IMR-90 (cell line): ENCODE results near the gene KATNAL2. TPM values are rescaled to one million over a fixed set of nuclear protein-coding genes. Genes with fewer than 3 reads are reported as not detected.

Experiments used
- ATAC-seq: fragments of 200-7000 bp; cut with Tn5 transposase; 2 replicates; pipeline ENCODE4 v1.9.1; 2020; ENCODE audit warnings: low read depth, mild to moderate bottlenecking, moderate library complexity
- BruUV-seq: library from RNA; stranded (reverse); fragments of 400-500 nt; replicated peaks from 2 replicates; lab custom pipeline; 2021; lab: Mats Ljungman, UMichigan
- CTCF ChIA-PET: fragments of 300-600 bp; formaldehyde crosslinking; extraction: SDS; loops from one replicate; lab custom pipeline; 2021; ENCODE audit warnings: antibody characterized with exemption; lab: Yijun Ruan, JAX
- POLR2A ChIA-PET: fragments of 300-600 bp; sonication (Branson Sonifier 250); formaldehyde crosslinking; loops from one replicate; lab custom pipeline; 2022; ENCODE audit warnings: antibody characterized with exemption; ENCODE audit not compliant: unreplicated experiment; lab: Charles Lee
- DNase-seq: peaks from one replicate; pipeline ENCODE4 v3.0.0; 2013
- H2AFZ ChIP-seq: replicated peaks from 2 replicates; pipeline ENCODE3; 2013; ENCODE audit warnings: low read length, mild to moderate bottlenecking; ENCODE audit not compliant: poor library complexity
- H2AK5ac ChIP-seq: 2 replicates; pipeline ENCODE4 v1.6.1; 2013; ENCODE audit warnings: low read depth, low read length, inconsistent platforms
- H2AK9ac ChIP-seq: replicated peaks from 2 replicates; pipeline ENCODE3; 2013; ENCODE audit warnings: mild to moderate bottlenecking, low read depth, low read length, moderate library complexity; ENCODE audit not compliant: poor library complexity
- H2BK120ac ChIP-seq: 2 replicates; pipeline ENCODE4 v1.6.1; 2013; ENCODE audit warnings: low read depth, low read length, inconsistent platforms
- H2BK15ac ChIP-seq: 3 replicates; pipeline ENCODE4 v1.6.1; 2013; ENCODE audit warnings: low read depth, low read length, inconsistent platforms
- H2BK20ac ChIP-seq: 2 replicates; pipeline ENCODE4 v1.6.1; 2013; ENCODE audit warnings: low read depth, mild to moderate bottlenecking, inconsistent platforms, low read length, moderate library complexity
- H2BK5ac ChIP-seq: 2 replicates; pipeline ENCODE4 v1.6.1; 2013; ENCODE audit warnings: mild to moderate bottlenecking, low read depth, low read length, inconsistent platforms; ENCODE audit not compliant: poor library complexity, severe bottlenecking
- H3K14ac ChIP-seq: replicated peaks from 2 replicates; pipeline ENCODE4 v1.6.1; 2013; ENCODE audit warnings: low read depth, low read length, inconsistent platforms
- H3K18ac ChIP-seq: 2 replicates; pipeline ENCODE4 v1.6.1; 2013; ENCODE audit warnings: low read depth, low read length, control low read depth
- H3K23ac ChIP-seq: 2 replicates; pipeline ENCODE4 v1.6.1; 2013; ENCODE audit warnings: low read depth, low read length, inconsistent platforms
- H3K27ac ChIP-seq: 2 replicates; pipeline ENCODE4 v1.5.1; 2013; ENCODE audit warnings: mild to moderate bottlenecking, control low read depth, low read length; ENCODE audit not compliant: insufficient read depth
- H3K27me3 ChIP-seq: 2 replicates; pipeline ENCODE4 v1.6.1; 2013; ENCODE audit warnings: low read length; ENCODE audit not compliant: control insufficient read depth, insufficient read depth
- H3K36me3 ChIP-seq: 2 replicates; pipeline ENCODE4 v1.6.1; 2013; ENCODE audit warnings: low read length, mixed read lengths; ENCODE audit not compliant: control insufficient read depth, insufficient read depth
- H3K4ac ChIP-seq: 2 replicates; pipeline ENCODE4 v1.6.1; 2013; ENCODE audit warnings: low read depth, low read length, inconsistent platforms
- H3K4me1 ChIP-seq: 2 replicates; pipeline ENCODE4 v1.6.1; 2013; ENCODE audit warnings: low read length, mixed read lengths; ENCODE audit not compliant: control insufficient read depth, insufficient read depth
- H3K4me2 ChIP-seq: 2 replicates; pipeline ENCODE4 v1.6.1; 2013; ENCODE audit warnings: low read depth, mild to moderate bottlenecking, control low read depth, low read length, moderate library complexity
- H3K4me3 ChIP-seq: 2 replicates; pipeline ENCODE4 v1.5.1; 2013; ENCODE audit warnings: low read depth, mild to moderate bottlenecking, control low read depth, low read length, moderate library complexity; ENCODE audit not compliant: insufficient read depth
- H3K56ac ChIP-seq: 2 replicates; pipeline ENCODE4 v1.6.1; 2013; ENCODE audit warnings: low read length, inconsistent platforms; ENCODE audit not compliant: insufficient read depth; ENCODE audit errors: extremely low read depth
- H3K79me1 ChIP-seq, 2 experiments: 2 replicates each; pipeline ENCODE4 v1.6.1; 2013; ENCODE audit warnings: low read length in 2 of 2, inconsistent platforms in 1 of 2, low read depth in 1 of 2
- H3K9ac ChIP-seq: 2 replicates; pipeline ENCODE4 v1.6.1; 2013; ENCODE audit warnings: low read depth, low read length, control low read depth
- H3K9me1 ChIP-seq: 2 replicates; pipeline ENCODE4 v1.6.1; 2013; ENCODE audit warnings: low read length, inconsistent platforms; ENCODE audit not compliant: insufficient read depth
- H3K9me3 ChIP-seq: 2 replicates; pipeline ENCODE4 v1.6.1; 2013; ENCODE audit warnings: low read length; ENCODE audit not compliant: control insufficient read depth, insufficient read depth
- H4K20me1 ChIP-seq: 2 replicates; pipeline ENCODE4 v1.6.1; 2013; ENCODE audit warnings: low read length, inconsistent platforms; ENCODE audit not compliant: insufficient read depth
- H4K5ac ChIP-seq: 2 replicates; pipeline ENCODE4 v1.6.1; 2013; ENCODE audit warnings: mild to moderate bottlenecking, low read depth, low read length, control low read depth
- H4K8ac ChIP-seq, 2 experiments: 2 replicates each; pipeline ENCODE4 v1.6.1; 2013; ENCODE audit warnings: low read depth in 2 of 2, low read length in 2 of 2, control low read depth in 1 of 2, inconsistent platforms in 1 of 2
- H4K91ac ChIP-seq: 2 replicates; pipeline ENCODE4 v1.6.1; 2013; ENCODE audit warnings: low read depth, low read length, inconsistent platforms; ENCODE audit not compliant: insufficient read depth
- BHLHE40 ChIP-seq: fragments of 150-350 bp; IDR thresholded peaks from 2 replicates; pipeline ENCODE4 v1.6.1; 2016; ENCODE audit warnings: mild to moderate bottlenecking, low read depth, low read length
- CEBPB ChIP-seq: IDR thresholded peaks from 2 replicates; pipeline ENCODE4 v1.6.1; 2012; ENCODE audit warnings: low read depth, low read length, improper control_type of control experiment
- CHD1 ChIP-seq: IDR thresholded peaks from 2 replicates; pipeline ENCODE4 v1.6.1; 2012; ENCODE audit warnings: low read depth, low read length, improper control_type of control experiment
- CTCF ChIP-seq: conservative IDR thresholded peaks from 2 replicates; pipeline ENCODE4 v1.5.1; 2012; ENCODE audit warnings: mild to moderate bottlenecking, low read depth, low read length, improper control_type of control experiment
- FOS ChIP-seq: fragments of 150-350 bp; IDR thresholded peaks from 2 replicates; pipeline ENCODE4 v1.6.1; 2016; ENCODE audit warnings: low read depth, low read length
- MAFK ChIP-seq: IDR thresholded peaks from 2 replicates; pipeline ENCODE4 v1.6.1; 2012; ENCODE audit warnings: low read depth, low read length, improper control_type of control experiment
- MAZ ChIP-seq: IDR thresholded peaks from 2 replicates; pipeline ENCODE4 v1.6.1; 2012; ENCODE audit warnings: low read depth, mild to moderate bottlenecking, low read length, improper control_type of control experiment, moderate library complexity, borderline replicate concordance
- MXI1 ChIP-seq: IDR thresholded peaks from 2 replicates; pipeline ENCODE4 v1.6.1; 2012; ENCODE audit warnings: low read depth, mild to moderate bottlenecking, low read length, moderate library complexity, borderline replicate concordance
- NFE2L2 ChIP-seq: fragments of 150-350 bp; IDR thresholded peaks from 2 replicates; pipeline ENCODE4 v1.6.1; 2016; ENCODE audit warnings: low read depth, mild to moderate bottlenecking, low read length
- POLR2A ChIP-seq: IDR thresholded peaks from 2 replicates; pipeline ENCODE4 v1.6.1; 2012; ENCODE audit warnings: mild to moderate bottlenecking, low read depth, low read length
- RAD21 ChIP-seq: IDR thresholded peaks from 2 replicates; pipeline ENCODE4 v1.6.1; 2012; ENCODE audit warnings: low read length, improper control_type of control experiment
- RCOR1 ChIP-seq: IDR thresholded peaks from 2 replicates; pipeline ENCODE4 v1.6.1; 2012; ENCODE audit warnings: mild to moderate bottlenecking, low read length, improper control_type of control experiment; ENCODE audit not compliant: insufficient replicate concordance
- RFX5 ChIP-seq: IDR thresholded peaks from 2 replicates; pipeline ENCODE4 v1.8.0; 2012; ENCODE audit warnings: low read depth, mild to moderate bottlenecking, low read length, moderate library complexity
- SMC3 ChIP-seq: fragments of 150-350 bp; IDR thresholded peaks from 2 replicates; pipeline ENCODE4 v1.6.1; 2016; ENCODE audit warnings: low read depth, mild to moderate bottlenecking, antibody characterized with exemption, low read length, moderate library complexity
- WGBS, 2 experiments: methylation state at CpG; one replicate each; pipeline versions ENCODE4 v1.1.5 to v1.1.7; 2013; ENCODE audit warnings: missing lambda C conversion rate in 2 of 2; ENCODE audit not compliant: insufficient read length in 1 of 2; ENCODE audit errors: extremely low coverage in 2 of 2; 5-methylcytosine and 5-hydroxymethylcytosine counted together
- dilution Hi-C: fragments of 300-500 bp; cut with HindIII; formaldehyde crosslinking; loops from one replicate; pipeline ENCODE4 v1.14.3; 2018; ENCODE audit warnings: low sequenced_read_pairs; ENCODE audit not compliant: unreplicated experiment
- in situ Hi-C: fragments of 300-500 bp; cut with MboI; formaldehyde crosslinking; loops from 3 replicates; pipeline ENCODE4 v1.14.3; 2019; ENCODE audit warnings: low sequenced_read_pairs, inconsistent platforms, mixed read lengths
- intact Hi-C: fragments of 100-400 bp; cut with micrococcal nuclease; formaldehyde crosslinking; loops from 2 replicates; pipeline ENCODE4 v1.10.0; 2022
- polyA plus RNA-seq, 3 experiments: library from polyadenylated mRNA; depleted of rRNA; stranded (reverse); fragments of >200 nt; gene quantifications; 2 replicates each; pipeline ENCODE4 v1.2.3, GENCODE V29; 2012; ENCODE audit warnings: low replicate concordance in 1 of 3
- total RNA-seq: library from RNA; depleted of rRNA; stranded (reverse); fragments of >200 nt; gene quantifications from 2 replicates; pipeline ENCODE4 v1.2.3, GENCODE V29; 2012
- TF ChIP-seq, protein P1 (sequence below): fragments of 150-350 bp; IDR thresholded peaks from 2 replicates; pipeline ENCODE4 v1.6.1; 2016; ENCODE audit warnings: low read depth, mild to moderate bottlenecking, low read length, moderate library complexity, borderline replicate concordance
- TF ChIP-seq, protein P2 (sequence below): fragments of 150-350 bp; IDR thresholded peaks from 2 replicates; pipeline ENCODE4 v1.6.1; 2017; ENCODE audit warnings: mild to moderate bottlenecking, antibody characterized with exemption, low read length, low read depth

KATNAL2 gene
- total and polyA plus RNA-seq, 2 of the 4 experiments (the other 2 are of a cell fraction) = 0.90 to 2.3 TPM

DNA sequence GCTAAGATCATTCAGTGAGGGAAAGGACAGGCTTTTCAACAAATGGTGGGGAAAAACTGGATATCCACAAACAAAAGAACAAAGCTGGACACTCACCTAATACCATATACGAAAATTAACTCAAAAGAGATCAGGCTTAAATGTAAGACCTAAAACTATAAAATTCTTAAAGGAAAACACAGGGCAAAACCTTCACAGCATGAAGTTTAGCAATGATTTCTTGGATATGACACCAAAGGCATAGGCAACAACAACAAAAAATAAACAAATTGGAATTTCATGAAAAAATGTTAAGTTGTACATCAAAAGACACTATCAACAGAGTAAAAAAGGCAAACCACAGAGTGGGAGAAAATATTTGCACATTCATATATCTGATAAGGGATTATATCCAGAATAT lies 28.4 kb upstream of the KATNAL2 start:
- Histone ChIP-seq H3K4ac (no peak overlapping the region), H3K9ac (no peak overlapping the region), H3K56ac (no peak overlapping the region), H4K20me1 (peaks cover 12% of the 10 kb centered on the region), H3K14ac (no peak overlapping the region), H2BK120ac (no peak overlapping the region), H3K9me3 (peaks cover 4% of the 10 kb centered on the region), H2AK5ac (no peak overlapping the region), H3K4me2 (no peak overlapping the region), H3K9me1 (no peaks in the 10 kb centered on the region), H3K18ac (no peak overlapping the region), H4K8ac (no peak overlapping the region), H3K4me1 (no peaks in the 10 kb centered on the region), H2BK20ac (no peak overlapping the region), H4K91ac (no peak overlapping the region), H2AK9ac (no peak overlapping the region), H3K4me3 (no peak overlapping the region), H3K27me3 (no peaks in the 10 kb centered on the region), H4K5ac (no peak overlapping the region), H2AFZ (no peak overlapping the region), H2BK15ac (no peak overlapping the region), H3K36me3 (peaks cover 8% of the 10 kb centered on the region), H3K27ac (no peak overlapping the region), H3K23ac (no peak overlapping the region), H2BK5ac (no peak overlapping the region), H3K79me1 (peaks cover 17 to 20% of the 10 kb centered on the region in 2 experiments)
- intact Hi-C loops (no loop called here), dilution Hi-C loops (no loop called here), in situ Hi-C loops (no loop called here)
- POLR2A ChIA-PET = no interaction called here
- CTCF ChIA-PET = no interaction called here
- no CpG with 5 or more reads among the region's 1 CpG for WGBS, 2 experiments
- DNase-seq (no peak), ATAC-seq (no peak)
- TF ChIP-seq MAFK (no peak), POLR2A (no peak), CEBPB (no peak), CTCF (no peak), FOS (no peak), NFE2L2 (no peak), CHD1 (no peak), RFX5 (no peak), MXI1 (no peak), SMC3 (no peak), BHLHE40 (no peak), RAD21 (no peak), MAZ (no peak), RCOR1 (no peak)
- TF ChIP-seq, protein P1, sequence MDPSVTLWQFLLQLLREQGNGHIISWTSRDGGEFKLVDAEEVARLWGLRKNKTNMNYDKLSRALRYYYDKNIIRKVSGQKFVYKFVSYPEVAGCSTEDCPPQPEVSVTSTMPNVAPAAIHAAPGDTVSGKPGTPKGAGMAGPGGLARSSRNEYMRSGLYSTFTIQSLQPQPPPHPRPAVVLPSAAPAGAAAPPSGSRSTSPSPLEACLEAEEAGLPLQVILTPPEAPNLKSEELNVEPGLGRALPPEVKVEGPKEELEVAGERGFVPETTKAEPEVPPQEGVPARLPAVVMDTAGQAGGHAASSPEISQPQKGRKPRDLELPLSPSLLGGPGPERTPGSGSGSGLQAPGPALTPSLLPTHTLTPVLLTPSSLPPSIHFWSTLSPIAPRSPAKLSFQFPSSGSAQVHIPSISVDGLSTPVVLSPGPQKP = no peak
- TF ChIP-seq, protein P2, sequence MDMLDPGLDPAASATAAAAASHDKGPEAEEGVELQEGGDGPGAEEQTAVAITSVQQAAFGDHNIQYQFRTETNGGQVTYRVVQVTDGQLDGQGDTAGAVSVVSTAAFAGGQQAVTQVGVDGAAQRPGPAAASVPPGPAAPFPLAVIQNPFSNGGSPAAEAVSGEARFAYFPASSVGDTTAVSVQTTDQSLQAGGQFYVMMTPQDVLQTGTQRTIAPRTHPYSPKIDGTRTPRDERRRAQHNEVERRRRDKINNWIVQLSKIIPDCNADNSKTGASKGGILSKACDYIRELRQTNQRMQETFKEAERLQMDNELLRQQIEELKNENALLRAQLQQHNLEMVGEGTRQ = no peak
- BruUV-seq = no TSS peak
